HepG2 (cell line): ENCODE results near the gene NIPAL1.

ENCODE experiments used
- CTCF ChIP-seq: sonication (generic); formaldehyde crosslinking; IDR thresholded peaks from 2 replicates; pipeline ENCODE4 v1.5.0; 2020; ENCODE audit warnings: mild to moderate bottlenecking, missing genetic modification reagents, moderate library complexity
- EZH2 ChIP-seq: conservative IDR thresholded peaks from 2 replicates; pipeline ENCODE4 v1.6.1; 2012; ENCODE audit warnings: mild to moderate bottlenecking, low read depth, low read length, moderate library complexity
- KLF16 ChIP-seq, 2 experiments: sonication (generic) in 1 of 2; formaldehyde crosslinking in 1 of 2; IDR thresholded peaks; 2 replicates each; pipeline versions ENCODE4 v1.6.1 to v1.8.0; 2016 to 2023; ENCODE audit warnings: missing genetic modification reagents in 2 of 2, missing compliant biosample characterization in 1 of 2
- POLR2A ChIP-seq, 2 experiments: IDR thresholded peaks; 2 replicates each; pipeline ENCODE4 v1.6.1; 2011; ENCODE audit warnings: low read depth in 2 of 2, low read length in 2 of 2, mild to moderate bottlenecking in 1 of 2, moderate library complexity in 1 of 2; ENCODE audit not compliant: insufficient read depth in 1 of 2
- POLR2AphosphoS5 ChIP-seq: IDR thresholded peaks from 2 replicates; pipeline ENCODE4 v1.6.1; 2012; ENCODE audit warnings: low read depth, low read length
- SMAD1 ChIP-seq: sonication (generic); formaldehyde crosslinking; IDR thresholded peaks from 2 replicates; pipeline ENCODE4 v1.4.0; 2020; ENCODE audit warnings: missing genetic modification reagents, low read depth, mild to moderate bottlenecking, borderline replicate concordance
- SMARCE1 ChIP-seq: fragments of 450-650 bp; IDR thresholded peaks from 2 replicates; pipeline ENCODE4 v1.6.1; 2017; ENCODE audit warnings: borderline replicate concordance
- ZC3H4 ChIP-seq: sonication (generic); formaldehyde crosslinking; IDR thresholded peaks from 2 replicates; pipeline ENCODE4 v1.4.0; 2020; ENCODE audit warnings: missing genetic modification reagents, borderline replicate concordance
- ZNF446 ChIP-seq: sonication (generic); formaldehyde crosslinking; IDR thresholded peaks from 2 replicates; pipeline ENCODE4 v1.5.0; 2020; ENCODE audit warnings: mild to moderate bottlenecking, missing genetic modification reagents
- ZNF710 ChIP-seq: sonication (generic); formaldehyde crosslinking; IDR thresholded peaks from 2 replicates; pipeline ENCODE4 v1.5.0; 2020; ENCODE audit warnings: mild to moderate bottlenecking, missing genetic modification reagents, borderline replicate concordance

GRCh38 chr4:48049483-48049882 is 32.9 kb downstream of the NIPAL1 start:
- TF ChIP-seq POLR2AphosphoS5 (no peak), KLF16 (CRISPR knock-in tag; IDR thresholded peaks at IDR 0.05) (no peak), ZNF710 (CRISPR knock-in tag) (no peak), SMAD1 (CRISPR knock-in tag) (no peak), ZC3H4 (no peak), POLR2A (IDR thresholded peaks at IDR 0.05; ENCODE audit: insufficient read depth in 1 of 2, low read depth in 2 of 2, low read length in 2 of 2) (no peak), SMARCE1 (no peak), EZH2 (no peak), ZNF446 (no peak), CTCF (CRISPR knock-in tag) (no peak)
